ENCODE measurements around the gene PSMB7. TPM values are rescaled to one million over a fixed set of nuclear protein-coding genes. Genes with fewer than 3 reads are reported as not detected.

Gene PSMB7
- total RNA-seq = 251 and 305 TPM in 2 replicates

DNA sequence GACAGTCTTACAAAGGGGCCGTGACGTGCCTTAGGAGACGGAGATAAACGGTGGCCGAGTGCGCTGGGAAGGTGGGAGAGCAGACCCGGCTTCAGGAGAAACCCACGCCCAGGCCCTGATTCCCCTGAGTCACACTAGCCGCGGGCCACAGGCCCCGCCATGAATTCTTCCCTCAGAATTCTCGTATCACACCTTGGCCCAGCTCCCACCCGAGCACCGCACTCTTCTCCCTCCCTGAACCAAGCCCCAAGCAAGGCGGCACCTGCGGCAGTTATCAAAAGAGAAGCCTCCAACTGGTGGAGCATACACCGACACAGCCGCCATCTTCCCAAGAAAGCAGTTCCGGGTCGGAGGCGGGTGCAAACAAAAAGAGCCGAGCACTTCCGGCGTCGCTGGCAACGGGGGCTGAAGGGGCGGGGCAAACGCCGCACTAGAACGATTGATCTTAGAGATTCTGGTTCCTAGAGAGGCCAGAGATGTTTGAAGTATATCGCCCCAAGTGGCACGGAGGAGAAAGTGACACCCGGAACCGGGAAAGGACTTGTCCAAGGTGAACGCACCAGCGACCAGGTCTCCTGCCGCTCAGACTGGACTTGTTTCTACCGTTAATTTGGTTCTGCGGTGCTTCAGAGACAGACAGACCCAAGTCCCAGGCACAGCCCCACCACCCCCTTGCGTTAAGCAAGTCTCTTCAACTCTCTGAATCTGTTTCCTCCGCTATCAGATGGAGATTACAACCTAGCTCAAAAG, at the start of gene PSMB7:
Gene PSMB7, minus strand, starts transcription at position 341 of the 750 bp plus-strand sequence. Its CDS starts 17 bp downstream, at position 324.

DNA sequence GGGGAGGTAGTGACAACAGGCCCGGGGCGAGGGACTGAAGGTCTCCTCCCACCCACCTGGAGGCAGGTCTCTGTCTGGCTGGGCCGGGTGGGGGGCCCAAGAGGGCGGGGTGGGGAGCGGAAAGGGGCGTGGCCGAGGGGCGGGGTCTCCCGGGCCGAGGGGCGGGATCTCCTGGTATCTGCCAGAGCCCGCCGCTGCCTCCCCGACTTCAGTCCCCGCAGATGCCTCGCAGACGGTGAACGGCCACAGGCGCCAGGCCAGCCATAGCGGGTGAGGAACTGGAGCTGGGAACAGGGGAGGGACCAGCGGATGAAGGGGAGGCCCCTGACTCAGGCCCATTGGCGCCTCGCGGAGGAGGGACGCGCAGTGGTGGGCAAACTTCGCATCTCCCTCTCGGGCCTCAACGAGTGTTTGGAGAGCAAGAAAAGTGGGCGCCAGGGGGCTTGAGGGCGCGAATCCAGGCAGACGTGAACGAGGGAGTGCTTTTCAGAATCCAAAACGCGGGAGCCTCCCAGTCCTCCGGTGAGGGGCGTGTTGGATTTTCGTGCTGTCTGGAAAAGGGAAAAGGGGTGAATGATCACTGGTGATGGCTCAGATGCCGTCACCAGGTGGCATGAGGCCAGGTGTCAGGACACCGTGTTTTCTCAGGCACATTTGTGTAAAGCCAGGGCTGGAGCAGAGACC, 35.1 kb upstream of the PSMB7 start, which contains the start of gene ADGRD2:
Gene ADGRD2, plus strand, starts transcription at position 211 of the 684 bp plus-strand sequence. CDS start 1,216 bp downstream, outside the sequence.

Other genes starting within 250 kb of the PSMB7 start
- 38.9 and 41.0 TPM in 2 replicates for gene NEK6, start 157.5 kb downstream of the PSMB7 start, total RNA-seq
- not detected in 2 replicates for gene ADGRD2, start 35.0 kb upstream of the PSMB7 start, total RNA-seq
- not detected in 2 replicates for gene NR5A1, start 92.0 kb upstream of the PSMB7 start, total RNA-seq

All from epithelial cell of alveolus of lung (primary cell).